ENCODE data around the gene TSKU.

- TF ChIP-seq, protein P1, sequence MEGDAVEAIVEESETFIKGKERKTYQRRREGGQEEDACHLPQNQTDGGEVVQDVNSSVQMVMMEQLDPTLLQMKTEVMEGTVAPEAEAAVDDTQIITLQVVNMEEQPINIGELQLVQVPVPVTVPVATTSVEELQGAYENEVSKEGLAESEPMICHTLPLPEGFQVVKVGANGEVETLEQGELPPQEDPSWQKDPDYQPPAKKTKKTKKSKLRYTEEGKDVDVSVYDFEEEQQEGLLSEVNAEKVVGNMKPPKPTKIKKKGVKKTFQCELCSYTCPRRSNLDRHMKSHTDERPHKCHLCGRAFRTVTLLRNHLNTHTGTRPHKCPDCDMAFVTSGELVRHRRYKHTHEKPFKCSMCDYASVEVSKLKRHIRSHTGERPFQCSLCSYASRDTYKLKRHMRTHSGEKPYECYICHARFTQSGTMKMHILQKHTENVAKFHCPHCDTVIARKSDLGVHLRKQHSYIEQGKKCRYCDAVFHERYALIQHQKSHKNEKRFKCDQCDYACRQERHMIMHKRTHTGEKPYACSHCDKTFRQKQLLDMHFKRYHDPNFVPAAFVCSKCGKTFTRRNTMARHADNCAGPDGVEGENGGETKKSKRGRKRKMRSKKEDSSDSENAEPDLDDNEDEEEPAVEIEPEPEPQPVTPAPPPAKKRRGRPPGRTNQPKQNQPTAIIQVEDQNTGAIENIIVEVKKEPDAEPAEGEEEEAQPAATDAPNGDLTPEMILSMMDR (IDR thresholded peaks at IDR 0.05) = no peak
- TF ChIP-seq POLR2AphosphoS5 (IDR thresholded peaks at IDR 0.05) (no peak), POLR2A (IDR thresholded peaks at IDR 0.05) (no peak), EP300 (IDR thresholded peaks at IDR 0.05; ENCODE audit: low read depth) (no peak)
Measured at GRCh38 chr11:76756341-76756741, 26.8 kb upstream of the TSKU start.

Data from transverse colon (tissue), 4 donors.